Tibial nerve (tissue), 4 donors: ENCODE results near the gene PRICKLE1.

Source experiments
- EP300 ChIP-seq, 2 donors: sonication (generic); formaldehyde crosslinking; IDR thresholded peaks; one replicate each; pipeline ENCODE4 v1.6.1; 2017; ENCODE audit warnings: antibody characterized with exemption in 2 of 2, mild to moderate bottlenecking in 1 of 2
- POLR2A ChIP-seq, 2 donors: fragments of 450-650 bp; IDR thresholded peaks; one replicate each; pipeline ENCODE4 v1.6.1; 2017; ENCODE audit warnings: antibody characterized with exemption in 2 of 2, mild to moderate bottlenecking in 2 of 2, moderate library complexity in 2 of 2
- TF ChIP-seq, protein P1 (sequence below), 5 experiments: fragments of 200-600 bp in 3 of 5; fragments of 450-650 bp in 2 of 5; sonication (generic) in 3 of 5; IDR thresholded peaks; one replicate each; pipeline ENCODE4 v1.5.1; 2016 to 2019; ENCODE audit warnings: antibody characterized with exemption in 5 of 5, mild to moderate bottlenecking in 3 of 5, moderate library complexity in 2 of 5

DNA sequence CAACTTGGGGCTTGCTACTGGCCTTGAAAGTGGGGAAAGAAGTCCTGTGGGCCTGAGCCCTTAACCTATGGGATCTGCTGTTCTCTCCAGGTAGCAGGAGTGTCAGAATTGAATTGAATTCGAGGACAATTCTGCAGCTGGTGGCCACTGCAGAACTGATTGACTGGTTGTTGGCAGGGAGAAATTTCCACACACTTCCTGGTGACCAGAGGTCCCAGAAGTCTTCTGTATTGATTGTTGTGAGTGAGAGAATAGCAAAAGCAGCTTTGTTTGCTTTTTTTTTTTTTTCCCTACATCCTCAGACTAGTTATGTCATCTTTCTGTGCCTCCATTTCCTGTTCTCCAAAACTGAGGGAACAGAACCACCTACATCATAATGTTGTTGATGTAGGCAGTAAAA is 64.1 kb downstream of the PRICKLE1 start:
- TF ChIP-seq POLR2A (IDR thresholded peaks at IDR 0.05) (no peak), EP300 (IDR thresholded peaks at IDR 0.05) (no peak)
- TF ChIP-seq, protein P1, sequence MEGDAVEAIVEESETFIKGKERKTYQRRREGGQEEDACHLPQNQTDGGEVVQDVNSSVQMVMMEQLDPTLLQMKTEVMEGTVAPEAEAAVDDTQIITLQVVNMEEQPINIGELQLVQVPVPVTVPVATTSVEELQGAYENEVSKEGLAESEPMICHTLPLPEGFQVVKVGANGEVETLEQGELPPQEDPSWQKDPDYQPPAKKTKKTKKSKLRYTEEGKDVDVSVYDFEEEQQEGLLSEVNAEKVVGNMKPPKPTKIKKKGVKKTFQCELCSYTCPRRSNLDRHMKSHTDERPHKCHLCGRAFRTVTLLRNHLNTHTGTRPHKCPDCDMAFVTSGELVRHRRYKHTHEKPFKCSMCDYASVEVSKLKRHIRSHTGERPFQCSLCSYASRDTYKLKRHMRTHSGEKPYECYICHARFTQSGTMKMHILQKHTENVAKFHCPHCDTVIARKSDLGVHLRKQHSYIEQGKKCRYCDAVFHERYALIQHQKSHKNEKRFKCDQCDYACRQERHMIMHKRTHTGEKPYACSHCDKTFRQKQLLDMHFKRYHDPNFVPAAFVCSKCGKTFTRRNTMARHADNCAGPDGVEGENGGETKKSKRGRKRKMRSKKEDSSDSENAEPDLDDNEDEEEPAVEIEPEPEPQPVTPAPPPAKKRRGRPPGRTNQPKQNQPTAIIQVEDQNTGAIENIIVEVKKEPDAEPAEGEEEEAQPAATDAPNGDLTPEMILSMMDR (IDR thresholded peaks at IDR 0.05), result no peak
